WI38 (cell line): ENCODE results near the gene RSU1.

Source experiments
- H3K4me3 ChIP-seq: 2 replicates; pipeline ENCODE4 v1.5.1; 2011; ENCODE audit warnings: low read depth, mild to moderate bottlenecking, control low read depth, low read length
- TF ChIP-seq, protein P1 (sequence below): IDR thresholded peaks from 2 replicates; pipeline ENCODE4 v1.5.1; 2012; ENCODE audit warnings: low read depth, mild to moderate bottlenecking, control low read depth, low read length

The RSU1 gene

DNA sequence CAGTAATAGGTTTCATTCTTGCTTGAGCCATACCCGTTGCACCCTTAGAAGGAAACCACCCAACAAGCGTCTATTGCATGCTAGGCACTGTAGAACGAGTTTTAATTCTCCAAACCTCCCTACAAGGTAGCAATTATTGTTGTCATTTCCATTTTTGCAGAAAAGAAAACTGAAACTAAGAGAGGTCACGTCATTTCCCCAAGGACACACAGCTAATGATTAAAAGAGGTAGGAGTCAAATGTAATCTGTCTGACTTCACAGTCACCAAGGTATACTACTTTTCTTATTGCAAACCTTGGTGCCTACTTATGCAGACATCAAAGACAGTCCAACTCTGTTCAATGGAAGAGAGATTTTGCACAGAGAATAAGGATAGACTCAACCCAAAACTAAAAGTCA lies 246.5 kb downstream of the RSU1 start:
- TF ChIP-seq, protein P1, sequence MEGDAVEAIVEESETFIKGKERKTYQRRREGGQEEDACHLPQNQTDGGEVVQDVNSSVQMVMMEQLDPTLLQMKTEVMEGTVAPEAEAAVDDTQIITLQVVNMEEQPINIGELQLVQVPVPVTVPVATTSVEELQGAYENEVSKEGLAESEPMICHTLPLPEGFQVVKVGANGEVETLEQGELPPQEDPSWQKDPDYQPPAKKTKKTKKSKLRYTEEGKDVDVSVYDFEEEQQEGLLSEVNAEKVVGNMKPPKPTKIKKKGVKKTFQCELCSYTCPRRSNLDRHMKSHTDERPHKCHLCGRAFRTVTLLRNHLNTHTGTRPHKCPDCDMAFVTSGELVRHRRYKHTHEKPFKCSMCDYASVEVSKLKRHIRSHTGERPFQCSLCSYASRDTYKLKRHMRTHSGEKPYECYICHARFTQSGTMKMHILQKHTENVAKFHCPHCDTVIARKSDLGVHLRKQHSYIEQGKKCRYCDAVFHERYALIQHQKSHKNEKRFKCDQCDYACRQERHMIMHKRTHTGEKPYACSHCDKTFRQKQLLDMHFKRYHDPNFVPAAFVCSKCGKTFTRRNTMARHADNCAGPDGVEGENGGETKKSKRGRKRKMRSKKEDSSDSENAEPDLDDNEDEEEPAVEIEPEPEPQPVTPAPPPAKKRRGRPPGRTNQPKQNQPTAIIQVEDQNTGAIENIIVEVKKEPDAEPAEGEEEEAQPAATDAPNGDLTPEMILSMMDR = no peak
- no peak overlapping the region for H3K4me3 ChIP-seq

DNA sequence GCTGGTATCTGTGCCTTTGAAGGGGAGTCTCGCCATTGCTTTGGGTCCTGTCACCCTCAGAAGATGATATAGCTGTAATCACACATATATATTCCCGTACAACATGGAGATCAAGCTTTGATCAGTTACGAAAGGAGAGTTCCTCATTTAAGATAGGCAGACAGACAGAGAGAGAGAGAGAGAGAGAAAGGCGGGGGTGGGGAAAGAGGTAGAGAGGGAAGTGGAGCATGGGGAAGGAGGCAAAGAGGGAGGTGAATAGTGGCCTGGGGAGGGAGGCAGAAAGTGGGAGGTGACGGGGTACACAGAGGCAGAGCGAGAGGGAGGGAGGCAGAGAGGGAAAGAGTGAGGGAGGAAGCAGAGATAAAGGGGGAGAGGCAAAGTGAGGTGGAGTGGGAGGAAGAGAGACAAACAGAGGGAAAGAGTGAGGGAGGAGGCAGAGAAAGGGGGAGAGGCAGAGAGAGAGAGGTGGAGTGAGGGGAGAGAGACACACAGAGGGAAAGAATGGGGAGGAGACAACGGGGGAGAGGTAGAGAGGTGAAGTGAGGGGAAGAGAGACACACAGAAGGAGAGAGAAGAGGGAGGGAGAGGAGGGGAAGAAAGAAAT lies 250.9 kb downstream of the RSU1 start:
- TF ChIP-seq, protein P1 = no peak
- no peak overlapping the region; the same call in 1 of the 2 replicates for H3K4me3 ChIP-seq

DNA sequence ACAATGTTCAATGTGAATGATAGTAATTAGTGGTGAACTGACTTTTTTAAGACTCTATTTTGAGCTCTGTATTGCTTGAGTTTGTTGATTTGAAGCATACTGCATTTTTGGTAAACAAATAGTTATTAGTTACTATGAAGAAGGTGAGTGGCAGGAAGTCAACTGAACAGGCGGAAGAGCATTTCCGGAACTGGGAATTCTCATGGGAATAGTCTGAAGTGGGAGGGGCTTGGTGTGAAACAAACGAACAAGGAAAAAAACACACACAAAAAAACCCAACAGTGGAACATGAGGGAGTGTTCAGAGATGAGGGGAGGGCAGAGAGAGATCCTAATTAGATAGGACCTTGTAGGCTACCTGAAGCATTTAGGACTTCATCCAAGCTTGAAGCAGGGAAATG lies 251.6 kb downstream of the RSU1 start:
- TF ChIP-seq, protein P1 = no peak
- no peak overlapping the region for H3K4me3 ChIP-seq

DNA sequence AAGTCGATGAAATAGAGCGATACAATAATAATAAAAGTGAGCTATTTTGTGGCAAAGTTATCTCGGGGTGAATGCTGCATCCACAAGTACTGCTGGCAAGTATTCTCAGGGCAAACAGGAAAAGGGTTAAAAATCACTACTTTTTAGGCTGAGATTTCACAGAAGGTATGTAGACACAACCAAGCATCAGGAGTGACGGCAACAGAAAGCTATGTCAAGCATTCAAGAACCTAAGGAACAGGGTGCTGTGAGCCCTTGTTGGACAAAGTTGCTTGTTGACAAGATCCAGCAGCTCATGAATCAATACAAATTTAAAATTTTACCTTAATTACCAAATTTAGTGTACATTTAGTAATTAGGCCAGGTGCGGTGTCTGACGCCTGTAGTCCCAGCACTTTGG lies 254.3 kb downstream of the RSU1 start:
- H3K4me3 ChIP-seq = no peak overlapping the region
- TF ChIP-seq, protein P1 = no peak

DNA sequence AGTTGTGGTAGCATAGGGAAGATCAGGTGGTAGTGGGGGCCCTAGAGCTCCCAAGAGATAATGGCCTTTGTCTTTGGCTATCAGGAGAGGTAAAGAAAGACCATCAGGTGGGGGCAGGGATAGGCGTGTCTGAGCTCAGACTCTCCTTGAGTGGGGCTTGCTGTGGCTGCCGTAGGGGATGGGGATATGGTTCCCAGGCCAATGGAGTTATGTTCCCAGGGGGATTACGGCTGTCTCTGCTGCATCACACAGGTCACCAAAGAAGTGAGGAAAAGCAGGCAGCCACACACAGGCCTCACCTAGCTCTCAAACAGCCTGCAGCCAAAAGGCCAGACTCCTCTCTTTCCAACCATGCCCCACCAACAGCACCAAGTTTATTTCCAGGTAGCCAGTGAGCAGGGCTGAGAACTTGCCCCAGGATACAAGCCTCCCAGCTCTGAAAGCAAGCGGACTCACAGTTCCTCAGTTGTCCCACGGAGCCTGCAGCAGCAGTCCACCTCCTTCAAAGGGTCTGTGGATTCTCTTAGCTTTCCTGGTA lies 257.9 kb downstream of the RSU1 start:
- TF ChIP-seq, protein P1 = no peak
- no peak overlapping the region for H3K4me3 ChIP-seq

DNA sequence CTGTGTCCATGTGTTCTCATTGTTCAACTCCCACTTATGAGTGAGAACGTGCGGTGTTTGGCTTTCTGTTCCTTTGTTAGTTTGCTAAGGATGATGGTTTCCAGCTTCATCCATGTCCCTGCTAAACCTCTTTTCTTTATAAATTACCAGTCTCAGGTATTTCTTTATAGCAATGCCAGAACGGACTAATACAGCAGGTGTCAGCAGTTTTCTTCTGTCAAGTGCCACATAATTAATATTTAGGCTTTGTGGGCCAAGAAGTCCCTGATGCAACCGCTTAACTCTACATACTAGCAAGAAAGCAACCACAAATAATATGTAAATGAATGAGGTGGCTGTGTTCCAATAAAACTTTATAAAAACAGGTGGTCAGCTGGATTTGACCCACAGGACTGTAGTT lies 269.3 kb downstream of the RSU1 start:
- H3K4me3 ChIP-seq = no peak overlapping the region
- TF ChIP-seq, protein P1 = no peak

DNA sequence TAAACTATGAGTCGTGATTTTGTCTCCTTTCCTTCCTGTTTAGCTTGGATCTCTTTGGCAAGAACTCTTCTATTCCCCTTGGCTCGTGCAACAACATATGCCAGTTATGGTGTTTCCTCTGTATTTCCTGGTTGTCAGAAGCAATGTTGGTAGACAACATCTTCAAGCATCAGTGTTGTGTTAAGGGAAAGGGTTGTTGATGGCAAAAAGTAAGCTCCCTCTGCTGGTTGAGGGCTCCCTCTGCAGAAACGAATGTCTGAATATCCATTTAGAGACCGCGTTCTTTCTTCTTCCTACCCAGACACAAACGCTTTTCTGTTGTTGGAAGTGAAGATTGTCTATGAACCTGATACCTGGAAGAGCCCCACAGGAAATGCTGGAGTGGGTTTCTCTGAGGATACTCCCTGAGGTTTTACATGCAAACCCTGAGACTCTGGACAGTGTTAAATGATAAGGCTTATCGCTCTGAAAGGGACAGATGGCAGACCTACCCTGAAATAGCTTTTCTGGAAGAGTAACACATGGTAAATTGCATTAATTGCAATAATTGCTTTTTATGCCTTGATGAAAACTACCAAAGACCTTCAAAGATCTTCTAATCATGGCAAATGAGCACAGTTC lies 272.0 kb downstream of the RSU1 start:
- no peak overlapping the region for H3K4me3 ChIP-seq
- TF ChIP-seq, protein P1 = peak; percentile 50
